Smooth muscle cell (in vitro differentiated cells): ENCODE measurements around the gene PCLO. TPM values are rescaled to one million over a fixed set of nuclear protein-coding genes. Genes with fewer than 3 reads are reported as not detected.
"Not testable (repeated sequence)": the region's sequence is repeated elsewhere in the genome, so short reads cannot be mapped to it uniquely, and the experiment has no call there.

Source experiments
- DNase-seq: peaks from one replicate; lab custom pipeline; 2025; ENCODE audit not compliant: unreplicated experiment; lab: John Stamatoyannopoulos, UW
- H2AFZ ChIP-seq: fragments of 200-600 bp; sonication (generic); 2 replicates; pipeline ENCODE4 v1.6.0; 2016; ENCODE audit warnings: antibody characterized with exemption, low read depth, mild to moderate bottlenecking
- H3F3A ChIP-seq: fragments of 200-600 bp; sonication (generic); 2 replicates; pipeline ENCODE4 v1.6.0; 2017; ENCODE audit warnings: antibody characterized with exemption, low read depth
- H3K27ac ChIP-seq: fragments of 200-600 bp; sonication (generic); 2 replicates; pipeline ENCODE4 v1.5.1; 2016; ENCODE audit warnings: low read depth, mild to moderate bottlenecking
- H3K27me3 ChIP-seq: fragments of 200-600 bp; sonication (generic); 2 replicates; pipeline ENCODE4 v1.6.1; 2016; ENCODE audit warnings: low read depth, mild to moderate bottlenecking
- H3K36me3 ChIP-seq: fragments of 200-600 bp; sonication (generic); 2 replicates; pipeline ENCODE4 v1.5.1; 2016; ENCODE audit warnings: low read depth
- H3K4me1 ChIP-seq: fragments of 200-600 bp; sonication (generic); 2 replicates; pipeline ENCODE4 v1.5.1; 2016; ENCODE audit warnings: low read depth
- H3K4me2 ChIP-seq: fragments of 200-600 bp; sonication (generic); 2 replicates; pipeline ENCODE4 v1.6.0; 2016; ENCODE audit warnings: mild to moderate bottlenecking
- H3K4me3 ChIP-seq: fragments of 200-600 bp; sonication (generic); 2 replicates; pipeline ENCODE4 v1.5.1; 2016; ENCODE audit warnings: mild to moderate bottlenecking
- H3K79me2 ChIP-seq: fragments of 200-600 bp; sonication (generic); 2 replicates; pipeline ENCODE4 v1.6.0; 2016; ENCODE audit warnings: low read depth, mild to moderate bottlenecking
- H3K9ac ChIP-seq: fragments of 200-600 bp; sonication (generic); 2 replicates; pipeline ENCODE4 v1.6.0; 2016; ENCODE audit warnings: low read depth
- H3K9me3 ChIP-seq: fragments of 200-600 bp; sonication (generic); replicated peaks from 2 replicates; pipeline ENCODE4 v1.5.1; 2016; ENCODE audit warnings: low read depth
- H4K20me1 ChIP-seq: fragments of 200-600 bp; sonication (generic); 2 replicates; pipeline ENCODE4 v1.6.0; 2016; ENCODE audit warnings: low read depth
- CTCF ChIP-seq: fragments of 200-600 bp; sonication (generic); IDR thresholded peaks from 2 replicates; pipeline ENCODE4 v1.5.1; 2017; ENCODE audit warnings: borderline replicate concordance, mild to moderate bottlenecking, antibody characterized with exemption; ENCODE audit not compliant: insufficient read depth, poor library complexity, severe bottlenecking
- WGBS: methylation state at CpG from one replicate; pipeline ENCODE4 v1.1.7; 2016; ENCODE audit warnings: low lambda C conversion rate; 5-methylcytosine and 5-hydroxymethylcytosine counted together
- polyA plus RNA-seq: library from polyadenylated mRNA; unstranded; fragments of >200 nt; fragmentation: Nextera tagmentation; extraction: Ambion mirVana; gene quantifications from 2 replicates; pipeline ENCODE4 v1.2.1, GENCODE V29; 2016
- total RNA-seq: library from RNA; depleted of rRNA; stranded (reverse); fragments of >200 nt; gene quantifications from 2 replicates; pipeline ENCODE4 v1.2.3, GENCODE V29; 2014

PCLO gene
- total and polyA plus RNA-seq, 2 experiments from 2014 or later, result 0.42 to 1.9 TPM

DNA sequence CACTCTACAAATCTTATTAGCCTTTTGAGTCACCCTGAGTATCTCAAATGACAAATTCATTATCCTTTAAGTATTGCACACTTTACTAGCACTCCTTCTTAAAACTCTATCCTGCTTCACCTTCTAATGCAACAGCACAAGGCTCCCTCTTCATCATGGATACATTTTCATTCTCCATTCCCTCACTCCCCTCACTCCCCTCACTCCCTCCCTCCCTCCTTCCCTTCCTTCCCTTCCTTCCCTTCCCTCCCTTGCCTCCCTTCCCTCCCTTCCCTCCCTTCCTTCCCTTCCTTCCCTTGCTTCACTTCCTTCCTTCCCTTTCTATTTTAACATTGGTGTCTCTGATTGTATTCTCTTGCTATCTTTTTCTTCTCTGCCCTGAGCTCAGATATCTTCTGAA is 130.5 kb downstream of the PCLO start:
- Histone ChIP-seq H3K27ac (no peak overlapping the region), H3K9me3 (no peaks in the 10 kb centered on the region), H3K27me3 (no peaks in the 10 kb centered on the region), H3K9ac (no peak overlapping the region), H3F3A (no peaks in the 10 kb centered on the region), H3K4me2 (no peak overlapping the region), H3K36me3 (no peaks in the 10 kb centered on the region), H3K4me1 (no peaks in the 10 kb centered on the region), H3K79me2 (no peaks in the 10 kb centered on the region), H4K20me1 (no peaks in the 10 kb centered on the region), H2AFZ (no peak overlapping the region), H3K4me3 (no peak overlapping the region)
- no peak for TF ChIP-seq CTCF
- no peak for DNase-seq

DNA sequence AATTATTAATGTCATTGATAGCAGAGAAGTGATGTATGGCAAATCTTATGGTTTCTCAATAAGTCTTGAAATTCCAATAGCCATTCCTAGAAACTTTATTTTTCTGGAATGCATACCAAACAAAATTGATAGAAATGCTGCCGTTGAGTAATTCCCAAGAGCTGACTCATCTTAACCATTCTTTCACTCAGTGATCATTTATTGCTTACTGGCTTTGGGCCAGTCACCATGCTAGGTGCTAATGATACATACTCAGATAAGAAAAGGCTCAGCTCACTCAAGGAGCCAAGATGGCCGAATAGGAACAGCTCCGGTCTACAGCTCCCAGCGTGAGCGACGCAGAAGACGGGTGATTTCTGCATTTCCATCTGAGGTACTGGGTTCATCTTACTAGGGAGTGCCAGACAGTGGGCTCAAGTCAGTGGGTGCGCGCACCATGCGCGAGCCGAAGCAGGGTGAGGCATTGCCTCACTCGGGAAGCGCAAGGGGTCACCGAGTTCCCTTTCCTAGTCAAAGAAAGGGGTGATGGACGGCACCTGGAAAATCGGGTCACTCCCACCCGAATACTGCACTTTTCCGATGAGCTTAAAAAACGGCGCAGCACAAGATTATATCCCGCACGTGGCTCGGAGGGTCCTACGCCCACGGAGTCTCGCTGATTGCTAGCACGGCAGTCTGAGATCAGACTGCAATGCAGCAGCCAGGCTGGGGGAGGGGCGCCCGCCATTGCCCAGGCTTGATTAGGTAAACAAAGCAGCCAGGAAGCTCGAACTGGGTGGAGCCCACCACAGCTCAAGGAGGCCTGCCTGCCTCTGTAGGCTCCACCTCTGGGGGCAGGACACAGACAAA is 138.6 kb downstream of the PCLO start:
- H3K4me2 ChIP-seq, H3K79me2 ChIP-seq, H3K36me3 ChIP-seq, DNase-seq, H4K20me1 ChIP-seq, H3K27me3 ChIP-seq, H3K4me3 ChIP-seq, H3K9me3 ChIP-seq, H2AFZ ChIP-seq, H3F3A ChIP-seq, H3K27ac ChIP-seq, H3K4me1 ChIP-seq, H3K9ac ChIP-seq: not testable (repeated sequence)
- WGBS, result 90% methylated on average over 31 of the region's 31 CpGs

GRCh38 chr7:83021032-83021431 is 141.7 kb downstream of the PCLO start:
- Histone ChIP-seq H3K79me2 (no peaks in the 10 kb centered on the region), H3K36me3 (no peaks in the 10 kb centered on the region), H3K4me1 (no peaks in the 10 kb centered on the region), H3K9me3 (no peaks in the 10 kb centered on the region), H3K27me3 (no peaks in the 10 kb centered on the region), H3K27ac (no peak overlapping the region), H3K9ac (no peak overlapping the region), H2AFZ (no peak overlapping the region), H4K20me1 (no peaks in the 10 kb centered on the region), H3K4me2 (no peak overlapping the region), H3K4me3 (no peak overlapping the region), H3F3A (no peaks in the 10 kb centered on the region)
- 100% methylated on average over 1 of the region's 1 CpG for WGBS
- no peak for TF ChIP-seq CTCF
- no peak for DNase-seq

- Histone ChIP-seq H3K27me3 (no peaks in the 10 kb centered on the region), H3K4me3 (no peak overlapping the region), H3K4me2 (no peak overlapping the region), H3K4me1 (no peaks in the 10 kb centered on the region), H3K79me2 (no peaks in the 10 kb centered on the region), H3F3A (no peaks in the 10 kb centered on the region), H3K27ac (no peak overlapping the region), H3K9me3 (no peaks in the 10 kb centered on the region), H3K9ac (no peak overlapping the region), H2AFZ (no peak overlapping the region), H3K36me3 (no peaks in the 10 kb centered on the region), H4K20me1 (no peaks in the 10 kb centered on the region)
- no peak for TF ChIP-seq CTCF
- DNase-seq, result no peak
- WGBS, result 96% methylated on average over 1 of the region's 1 CpG
Observed at GRCh38 chr7:83020161-83020560, 142.5 kb downstream of the PCLO start.
